Measurements from ENCODE around the gene MRPL24. TPM values are rescaled to one million over a fixed set of nuclear protein-coding genes. Genes with fewer than 3 reads are reported as not detected.

MRPL24 gene
- total and polyA plus RNA-seq, 2 of the 13 experiments (the other 11 are each of a cell fraction or from before 2014, with no cell fraction given), result 38.1 to 42.9 TPM

GRCh38 chr1:156693848-156694689, 46.8 kb downstream of the MRPL24 start:
- Histone ChIP-seq H3K4me1 (ENCODE audit: insufficient read depth, low read length) (peaks cover 40% of the 10 kb centered on the region), H3K9me3 (ENCODE audit: low read length) (no peaks in the 10 kb centered on the region), H3K4me3 (replicated peaks in 1 of 3; ENCODE audit: insufficient read depth in 1 of 3, low read depth in 2 of 3, low read length in 3 of 3) (no peak overlapping the region), H3K27ac (ENCODE audit: extremely low read length, insufficient read depth, low read length) (no peak overlapping the region), H3K9ac (ENCODE audit: insufficient read depth, low read depth, low read length) (no peak overlapping the region), H2AFZ (ENCODE audit: low read length) (no peak overlapping the region), H3K4me2 (ENCODE audit: low read depth, low read length) (no peak overlapping the region), H3K27me3 (ENCODE audit: control insufficient read depth in 1 of 2, insufficient read depth in 2 of 2, low read length in 2 of 2) (peaks cover 16 to 59% of the 10 kb centered on the region in 2 experiments), H4K20me1 (ENCODE audit: insufficient read depth, low read length) (no peaks in the 10 kb centered on the region), H3K36me3 (replicated peaks in 1 of 2; ENCODE audit: control insufficient read depth in 1 of 2, insufficient read depth in 2 of 2, low read length in 2 of 2) (no peaks in the 10 kb centered on the region), H3K79me2 (ENCODE audit: insufficient read depth, low read length) (no peaks in the 10 kb centered on the region)
- BruUV-seq (replicated peaks), result no TSS peak
- POLR2A ChIA-PET, result interaction anchor here (0.5 kb wide), 1 partner anchor 32 kb away, joined by 3 read pairs; no protein-coding TSS in a partner anchor
- CTCF ChIA-PET (ENCODE audit: low intra/inter-chr PET ratio, low total read pairs), result no interaction called here
- in situ Hi-C loops (cut with HindIII; ENCODE audit: extremely low pct_ligation_motif_present, low pct_unique_long_range_greater_than_20kb), result loop anchor here (10.0 kb wide), 2 partner anchors 171 to 231 kb away; partner anchors contain the start of genes LRRC71 and NTRK1
- DNase-seq (ENCODE audit: low spot score) (no peak), ATAC-seq (no peak; the same call in 2 of the 3 replicates), FAIRE-seq (no peak)
- WGBS (ENCODE audit: low lambda C conversion rate), result 27% methylated on average over 10 of the region's 12 CpGs
- TF ChIP-seq PBX3 (CRISPR knock-in tag; IDR thresholded peaks at IDR 0.05; ENCODE audit: borderline replicate concordance), result no peak
- TF ChIP-seq ZNF503 (CRISPR knock-in tag; IDR thresholded peaks at IDR 0.05), result no peak
- TF ChIP-seq ZNF761 (CRISPR knock-in tag; conservative IDR thresholded peaks at IDR 0.05), result no peak
- no peak for TF ChIP-seq ZNF678 (CRISPR knock-in tag; IDR thresholded peaks at IDR 0.05)
- TF ChIP-seq SOX5 (CRISPR knock-in tag; IDR thresholded peaks at IDR 0.05; ENCODE audit: borderline replicate concordance), result no peak
- TF ChIP-seq MAZ (IDR thresholded peaks at IDR 0.05; ENCODE audit: borderline replicate concordance, low read depth, low read length), result no peak
- no peak for TF ChIP-seq MAZ (CRISPR knock-in tag; IDR thresholded peaks at IDR 0.05; ENCODE audit: low read depth)
- no peak for TF ChIP-seq LCORL (IDR thresholded peaks at IDR 0.05)
- no peak for TF ChIP-seq LCORL (CRISPR knock-in tag; IDR thresholded peaks at IDR 0.05)
- no peak for TF ChIP-seq ZNF326 (CRISPR knock-in tag; IDR thresholded peaks at IDR 0.05; ENCODE audit: borderline replicate concordance)
- no peak for TF ChIP-seq FOXC1 (CRISPR knock-in tag; IDR thresholded peaks at IDR 0.05; ENCODE audit: borderline replicate concordance)
- intact Hi-C loops (cut with micrococcal nuclease; ENCODE audit: unreplicated experiment), result no loop called here

Data from HepG2 (cell line).